H9 (cell line): ENCODE results near the gene CST5. TPM values are rescaled to one million over a fixed set of nuclear protein-coding genes. Genes with fewer than 3 reads are reported as not detected.

Experiments used
- DNase-seq: peaks from one replicate; pipeline ENCODE4 v3.0.0-alpha.2; 2017
- H2AFZ ChIP-seq: one replicate; pipeline ENCODE4 v1.6.1; 2013; ENCODE audit warnings: mild to moderate bottlenecking, low read length, control low read depth, moderate library complexity
- H2AK5ac ChIP-seq: 2 replicates; pipeline ENCODE4 v1.6.1; 2013; ENCODE audit warnings: low read length, control low read depth, mixed read lengths; ENCODE audit not compliant: insufficient read length
- H2BK120ac ChIP-seq: one replicate; pipeline ENCODE4 v1.6.1; 2013; ENCODE audit warnings: low read depth, mild to moderate bottlenecking, low read length, control low read depth, inconsistent platforms; ENCODE audit not compliant: poor library complexity, severe bottlenecking
- H2BK12ac ChIP-seq: 2 replicates; pipeline ENCODE4 v1.6.1; 2013; ENCODE audit warnings: low read length, control low read depth, mixed read lengths, low read depth; ENCODE audit not compliant: insufficient read length
- H2BK15ac ChIP-seq: 2 replicates; pipeline ENCODE4 v1.6.1; 2013; ENCODE audit warnings: low read depth, low read length, control low read depth
- H2BK20ac ChIP-seq: one replicate; pipeline ENCODE4 v1.6.1; 2013; ENCODE audit warnings: low read depth, mild to moderate bottlenecking, low read length, control low read depth, inconsistent platforms; ENCODE audit not compliant: poor library complexity, severe bottlenecking
- H2BK5ac ChIP-seq: 2 replicates; pipeline ENCODE4 v1.6.1; 2013; ENCODE audit warnings: low read length, control low read depth, mixed read lengths; ENCODE audit not compliant: insufficient read length
- H3K14ac ChIP-seq: 2 replicates; pipeline ENCODE4 v1.6.1; 2013; ENCODE audit warnings: low read length, control low read depth; ENCODE audit not compliant: insufficient read depth
- H3K18ac ChIP-seq: 2 replicates; pipeline ENCODE4 v1.6.1; 2013; ENCODE audit warnings: low read depth, mild to moderate bottlenecking, mixed read lengths, low read length, control low read depth; ENCODE audit not compliant: insufficient read length
- H3K23ac ChIP-seq: 2 replicates; pipeline ENCODE4 v1.6.1; 2013; ENCODE audit warnings: low read length, control low read depth, mixed read lengths, low read depth; ENCODE audit not compliant: insufficient read length
- H3K23me2 ChIP-seq: 2 replicates; pipeline ENCODE4 v1.6.1; 2013; ENCODE audit warnings: low read depth, mild to moderate bottlenecking, mixed read lengths, low read length, control low read depth; ENCODE audit not compliant: insufficient read length, poor library complexity, severe bottlenecking
- H3K27ac ChIP-seq: 2 replicates; pipeline ENCODE4 v1.5.1; 2013; ENCODE audit warnings: low read length, control low read depth, mixed read lengths, low read depth; ENCODE audit not compliant: insufficient read length
- H3K27me3 ChIP-seq: 2 replicates; pipeline ENCODE4 v1.6.1; 2013; ENCODE audit warnings: low read length, control low read depth, inconsistent platforms; ENCODE audit not compliant: insufficient read depth
- H3K4ac ChIP-seq: 2 replicates; pipeline ENCODE4 v1.6.1; 2013; ENCODE audit warnings: low read depth, mild to moderate bottlenecking, control low read depth, inconsistent platforms, low read length, moderate library complexity
- H3K4me1 ChIP-seq: 2 replicates; pipeline ENCODE4 v1.6.1; 2013; ENCODE audit warnings: low read length, control low read depth, inconsistent platforms; ENCODE audit not compliant: insufficient read depth
- H3K4me2 ChIP-seq: 2 replicates; pipeline ENCODE4 v1.6.1; 2013; ENCODE audit warnings: low read length, control low read depth, mixed read lengths; ENCODE audit not compliant: insufficient read length, insufficient read depth
- H3K56ac ChIP-seq: 2 replicates; pipeline ENCODE4 v1.6.1; 2013; ENCODE audit warnings: low read depth, mild to moderate bottlenecking, mixed read lengths, low read length, control low read depth; ENCODE audit not compliant: insufficient read length
- H3K79me1 ChIP-seq: 2 replicates; pipeline ENCODE4 v1.6.1; 2013; ENCODE audit warnings: low read depth, mild to moderate bottlenecking, moderate library complexity, low read length, control low read depth, inconsistent platforms; ENCODE audit not compliant: insufficient read depth, poor library complexity, severe bottlenecking
- H3K79me2 ChIP-seq: 2 replicates; pipeline ENCODE4 v1.6.1; 2013; ENCODE audit warnings: low read length, control low read depth, inconsistent platforms; ENCODE audit not compliant: insufficient read depth
- H3K9ac ChIP-seq: 2 replicates; pipeline ENCODE4 v1.6.1; 2013; ENCODE audit warnings: low read length, control low read depth, mixed read lengths; ENCODE audit not compliant: insufficient read length; ENCODE audit errors: extremely low read depth
- H3K9me3 ChIP-seq: one replicate; pipeline ENCODE4 v1.6.1; 2013; ENCODE audit warnings: low read depth, low read length, inconsistent platforms; ENCODE audit not compliant: control insufficient read depth
- H3T11ph ChIP-seq: one replicate; pipeline ENCODE4 v1.6.1; 2013; ENCODE audit warnings: mild to moderate bottlenecking, low read length, control low read depth, inconsistent platforms
- H4K20me1 ChIP-seq: one replicate; pipeline ENCODE4 v1.6.1; 2013; ENCODE audit not compliant: control insufficient read depth, insufficient read length, insufficient read depth
- H4K5ac ChIP-seq: 2 replicates; pipeline ENCODE4 v1.6.1; 2013; ENCODE audit warnings: low read depth, mild to moderate bottlenecking, mixed read lengths, low read length, control low read depth; ENCODE audit not compliant: insufficient read length
- H4K8ac ChIP-seq: replicated peaks from 2 replicates; pipeline ENCODE4 v1.6.1; 2013; ENCODE audit warnings: low read length, control low read depth, mixed read lengths, low read depth; ENCODE audit not compliant: insufficient read length
- H4K91ac ChIP-seq: 2 replicates; pipeline ENCODE4 v1.6.1; 2013; ENCODE audit warnings: low read depth, mild to moderate bottlenecking, moderate library complexity, mixed read lengths, low read length, control low read depth; ENCODE audit not compliant: insufficient read length
- H3K27ac Mint-ChIP-seq, 3 experiments: 2 replicates in 2 of 3; 3 replicates in 1 of 3; pipeline ENCODE4 v1.8.0; 2020 to 2021; ENCODE audit warnings: mixed read lengths in 3 of 3, mild to moderate bottlenecking in 1 of 3, moderate library complexity in 1 of 3
- H3K27me3 Mint-ChIP-seq: 2 replicates; pipeline ENCODE4 v1.8.0; 2021; ENCODE audit warnings: low read depth, mild to moderate bottlenecking, moderate library complexity, mixed read lengths
- H3K36me3 Mint-ChIP-seq, 3 experiments: 2 replicates in 2 of 3; 3 replicates in 1 of 3; pipeline ENCODE4 v1.8.0; 2020 to 2021; ENCODE audit warnings: low read depth in 3 of 3, mixed read lengths in 3 of 3; ENCODE audit not compliant: insufficient read depth in 1 of 3
- H3K4me1 Mint-ChIP-seq, 2 experiments: 2 replicates each; pipeline ENCODE4 v1.8.0; 2020; ENCODE audit warnings: mixed read lengths in 2 of 2
- H3K4me3 Mint-ChIP-seq, 2 experiments: 2 replicates in 1 of 2; 3 replicates in 1 of 2; pipeline ENCODE4 v1.8.0; 2020 to 2021; ENCODE audit warnings: mild to moderate bottlenecking in 2 of 2, mixed read lengths in 2 of 2, moderate library complexity in 1 of 2
- H3K9me3 Mint-ChIP-seq, 2 experiments: 2 replicates in 1 of 2; 3 replicates in 1 of 2; pipeline ENCODE4 v1.8.0; 2020; ENCODE audit warnings: mild to moderate bottlenecking in 2 of 2, mixed read lengths in 2 of 2, moderate library complexity in 1 of 2
- WGBS: extraction: QIAGEN DNeasy Blood & Tissue Kit; methylation state at CpG from one replicate; pipeline ENCODE4 v1.1.7; 2013; ENCODE audit warnings: missing lambda C conversion rate, low lambda C conversion rate, mixed read lengths; ENCODE audit not compliant: insufficient read length; ENCODE audit errors: extremely low coverage; 5-methylcytosine and 5-hydroxymethylcytosine counted together
- total RNA-seq: library from RNA; stranded (reverse); gene quantifications from 2 replicates; pipeline ENCODE4 v1.2.1, GENCODE V29; 2021
- TF ChIP-seq, protein P1 (sequence below): fragments of 200-600 bp; sonication (generic); conservative IDR thresholded peaks from 3 replicates; pipeline ENCODE4 v1.8.0; 2021; ENCODE audit warnings: antibody characterized with exemption, mild to moderate bottlenecking

The CST5 gene
- total RNA-seq, 1 experiment from 2014 or later: not detected

DNA sequence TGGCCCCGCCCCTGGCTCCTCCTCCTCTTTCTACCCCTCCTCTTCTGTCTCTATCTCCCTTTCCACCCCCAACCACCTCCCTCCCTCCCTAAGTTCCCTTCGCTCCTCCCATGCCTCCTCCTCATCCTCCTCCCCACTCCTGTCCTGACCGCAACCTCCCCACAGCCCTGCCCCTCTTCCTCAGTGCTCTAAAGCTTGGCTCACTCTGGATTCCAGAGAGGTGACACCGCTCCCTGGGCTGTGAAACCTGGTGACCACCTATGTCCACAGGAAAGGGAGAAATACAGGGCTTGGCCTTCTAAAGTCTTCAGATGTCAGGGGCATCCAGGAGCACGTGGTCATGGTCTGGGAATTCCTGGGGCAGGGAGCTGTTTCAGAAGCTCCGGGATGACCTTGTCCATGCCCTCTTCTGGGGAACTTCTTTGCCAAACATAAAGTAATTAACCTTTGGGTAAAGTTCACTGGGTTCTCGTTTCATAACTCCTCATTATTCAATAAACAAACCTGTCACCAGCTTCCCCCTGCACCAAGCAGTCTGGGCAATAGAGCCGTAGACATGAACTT lies 345 bp upstream of the CST5 start:
- TF ChIP-seq, protein P1, sequence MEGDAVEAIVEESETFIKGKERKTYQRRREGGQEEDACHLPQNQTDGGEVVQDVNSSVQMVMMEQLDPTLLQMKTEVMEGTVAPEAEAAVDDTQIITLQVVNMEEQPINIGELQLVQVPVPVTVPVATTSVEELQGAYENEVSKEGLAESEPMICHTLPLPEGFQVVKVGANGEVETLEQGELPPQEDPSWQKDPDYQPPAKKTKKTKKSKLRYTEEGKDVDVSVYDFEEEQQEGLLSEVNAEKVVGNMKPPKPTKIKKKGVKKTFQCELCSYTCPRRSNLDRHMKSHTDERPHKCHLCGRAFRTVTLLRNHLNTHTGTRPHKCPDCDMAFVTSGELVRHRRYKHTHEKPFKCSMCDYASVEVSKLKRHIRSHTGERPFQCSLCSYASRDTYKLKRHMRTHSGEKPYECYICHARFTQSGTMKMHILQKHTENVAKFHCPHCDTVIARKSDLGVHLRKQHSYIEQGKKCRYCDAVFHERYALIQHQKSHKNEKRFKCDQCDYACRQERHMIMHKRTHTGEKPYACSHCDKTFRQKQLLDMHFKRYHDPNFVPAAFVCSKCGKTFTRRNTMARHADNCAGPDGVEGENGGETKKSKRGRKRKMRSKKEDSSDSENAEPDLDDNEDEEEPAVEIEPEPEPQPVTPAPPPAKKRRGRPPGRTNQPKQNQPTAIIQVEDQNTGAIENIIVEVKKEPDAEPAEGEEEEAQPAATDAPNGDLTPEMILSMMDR: no peak
- no peak overlapping the region for H3K27ac ChIP-seq
- H3K4me1 ChIP-seq: no peaks in the 10 kb centered on the region

More for the DNA sequence above, 345 bp upstream of the CST5 start:
- Histone ChIP-seq H4K20me1 (no peaks in the 10 kb centered on the region), H4K91ac (no peak overlapping the region), H3K9me3 (no peaks in the 10 kb centered on the region), H3K79me1 (no peaks in the 10 kb centered on the region), H4K5ac (no peak overlapping the region), H3K79me2 (no peaks in the 10 kb centered on the region), H2AK5ac (no peak overlapping the region), H3K9ac (no peak overlapping the region), H2BK120ac (no peak overlapping the region), H4K8ac (no peak overlapping the region), H3K4me2 (no peak overlapping the region), H3K14ac (no peak overlapping the region), H2BK20ac (no peak overlapping the region), H3K23me2 (no peaks in the 10 kb centered on the region), H3K18ac (no peak overlapping the region), H3T11ph (no peak overlapping the region), H3K56ac (no peak overlapping the region), H2AFZ (no peak overlapping the region), H2BK5ac (no peak overlapping the region), H3K4ac (no peak overlapping the region), H2BK15ac (no peak overlapping the region), H3K23ac (no peak overlapping the region), H2BK12ac (no peak overlapping the region), H3K27me3 (no peaks in the 10 kb centered on the region)
- Mint-ChIP-seq H3K9me3 (no peaks in the 10 kb centered on the region), H3K4me3 (no peak overlapping the region), H3K27ac (no peak overlapping the region), H3K36me3 (no peaks in the 10 kb centered on the region; a peak in 1 of 7 replicates), H3K4me1 (peaks cover 8% of the 10 kb centered on the region in 2 experiments), H3K27me3 (no peaks in the 10 kb centered on the region; the same call in 1 of the 2 replicates)
- no CpG with 5 or more reads among the region's 8 CpGs for WGBS
- DNase-seq: no peak
